ENCODE data around the gene MRPS2.
"Not testable (repeated sequence)": the region's sequence is repeated elsewhere in the genome, so short reads cannot be mapped to it uniquely, and the experiment has no call there.

Gene MRPS2

DNA sequence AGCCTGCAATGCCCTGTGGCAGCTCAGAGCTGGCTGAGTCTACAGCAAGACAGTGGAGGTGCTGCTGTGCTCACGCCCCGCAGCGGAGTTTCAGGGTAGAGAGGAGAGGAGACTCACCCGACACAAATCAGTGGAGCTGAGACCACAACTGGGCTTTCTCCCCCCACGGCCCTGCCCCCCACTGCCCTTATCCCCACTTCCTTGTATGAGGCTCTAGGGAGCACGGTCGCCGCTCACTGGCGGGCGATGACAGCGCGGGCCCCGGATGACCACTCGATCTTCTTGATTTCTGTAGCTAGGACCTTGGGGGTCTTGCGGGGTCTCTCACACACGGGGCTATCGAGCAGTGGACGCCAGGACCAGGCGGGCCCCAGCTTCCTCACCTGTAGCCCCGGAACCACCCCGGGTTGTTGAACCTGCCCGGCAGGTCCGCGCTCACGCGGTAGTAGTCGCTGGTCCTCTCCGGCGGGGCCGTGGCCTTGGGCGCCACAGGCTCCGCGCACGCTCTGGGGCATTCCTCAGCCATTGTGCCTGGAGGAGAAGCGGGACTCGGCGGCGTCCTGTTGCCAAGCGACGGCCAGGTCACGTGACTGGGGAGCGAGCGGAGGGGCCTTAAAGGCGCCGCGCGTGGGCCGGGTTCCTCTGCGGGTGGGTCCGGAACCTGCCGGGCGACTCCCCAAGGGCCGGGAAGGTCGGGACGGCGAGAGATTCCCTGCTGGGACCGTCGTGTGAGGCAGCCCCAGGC lies 984 bp upstream of the MRPS2 start:
- DNase-seq (ENCODE audit: low read depth, low spot score): peak; percentile 95

DNA sequence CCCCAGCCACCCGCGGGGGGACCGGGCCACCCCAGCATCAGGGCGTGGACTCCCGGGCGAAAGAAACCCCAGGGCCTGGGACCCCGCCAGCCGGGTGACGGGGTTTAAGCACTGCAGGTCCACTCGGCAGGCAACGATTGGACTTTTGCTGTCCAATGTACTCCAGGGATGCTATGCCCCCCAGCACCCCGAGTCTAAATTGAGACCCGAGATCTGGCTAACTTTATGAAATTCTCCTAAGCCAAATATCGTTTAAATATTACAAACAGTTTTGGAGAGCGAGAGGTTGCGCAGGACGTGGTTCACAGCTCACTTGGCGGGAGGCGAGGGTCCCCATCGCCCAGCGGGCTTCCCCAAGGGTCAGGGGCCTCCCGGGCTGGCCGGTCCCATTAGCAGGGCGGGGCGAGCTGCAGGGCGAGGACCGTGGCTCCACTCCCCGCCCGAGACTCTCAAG lies 384 bp upstream of the MRPS2 start:
- no peak for DNase-seq (ENCODE audit: low read depth, low spot score)

DNA sequence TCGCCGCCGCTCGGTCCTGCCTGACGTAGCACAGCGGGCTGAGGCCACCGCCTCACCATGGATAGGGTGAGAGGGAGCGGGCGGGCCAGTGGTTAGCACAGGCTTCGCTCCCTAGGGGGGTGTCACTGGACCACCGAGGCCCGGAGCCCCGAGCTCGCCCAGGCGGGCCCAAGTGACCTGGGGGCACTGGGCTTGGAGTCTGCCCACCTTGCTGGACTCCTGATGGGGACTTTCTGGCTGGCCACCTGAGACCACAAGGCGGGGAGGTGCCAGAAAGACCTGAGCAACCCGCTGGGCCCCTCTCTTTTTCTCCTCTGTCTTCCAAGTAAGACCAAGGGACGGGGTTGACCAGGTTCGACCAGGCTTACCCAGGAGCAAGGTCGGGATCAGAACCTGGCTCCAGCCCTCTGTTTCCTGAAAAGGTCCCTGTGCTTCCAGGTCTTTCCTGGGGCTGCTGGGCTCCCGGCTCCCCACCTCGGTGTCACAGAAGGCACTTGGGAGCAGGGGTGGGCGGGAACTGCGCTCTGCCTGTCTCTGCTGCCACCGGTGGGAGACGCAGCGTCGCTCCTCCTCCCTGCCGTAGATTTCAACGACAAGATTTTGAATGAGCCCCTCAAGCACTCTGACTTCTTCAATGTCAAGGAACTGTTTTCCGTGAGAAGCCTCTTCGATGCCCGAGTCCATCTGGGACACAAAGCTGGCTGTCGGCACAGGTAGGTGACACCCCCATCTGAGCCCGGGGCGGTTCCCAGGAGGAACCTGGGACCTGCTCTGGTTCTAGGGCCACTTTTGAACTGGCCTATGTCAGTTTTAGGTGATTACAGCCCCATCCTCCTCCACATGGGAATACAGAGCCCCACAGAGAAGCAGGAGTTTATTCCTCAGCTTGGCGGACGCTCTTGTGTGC lies 1.0 kb downstream of the MRPS2 start:
- DNase-seq (ENCODE audit: low read depth, low spot score): no peak

DNA sequence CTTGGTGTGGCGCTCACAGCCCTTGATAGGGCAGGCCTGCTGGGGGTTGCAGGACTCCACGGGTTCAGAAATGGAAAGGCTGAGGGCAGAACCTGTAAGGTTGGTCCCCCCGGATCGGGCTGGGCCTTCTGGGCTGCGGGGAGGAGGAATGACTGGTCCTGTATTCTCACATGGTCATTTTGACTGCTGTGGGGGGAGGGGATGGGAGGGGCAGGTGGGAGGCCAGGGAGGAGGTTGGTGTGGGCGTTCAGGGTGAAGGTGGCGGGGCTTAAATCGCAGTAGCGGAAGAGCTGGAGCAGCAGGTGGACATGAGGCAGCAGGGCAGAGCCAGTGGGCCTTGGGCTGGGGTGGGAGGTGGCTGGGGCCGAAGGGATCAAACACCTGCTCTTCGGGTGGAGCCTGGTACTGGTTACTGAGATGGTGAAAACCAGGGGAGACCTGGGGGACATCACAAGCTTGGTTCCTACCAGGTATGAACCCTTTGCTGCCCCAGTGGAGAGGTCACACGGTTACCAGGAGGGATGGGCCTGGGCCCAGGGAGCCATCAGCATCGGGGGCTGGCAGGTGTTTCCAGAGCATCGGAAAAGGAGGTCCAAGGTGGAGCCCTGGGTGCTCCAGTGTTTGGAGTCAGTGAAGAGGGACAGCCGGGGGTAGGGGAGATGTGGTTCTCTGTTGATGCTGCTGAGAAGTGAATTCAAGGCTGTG lies 1.8 kb downstream of the MRPS2 start:
- DNase-seq (ENCODE audit: low read depth, low spot score): no peak

DNA sequence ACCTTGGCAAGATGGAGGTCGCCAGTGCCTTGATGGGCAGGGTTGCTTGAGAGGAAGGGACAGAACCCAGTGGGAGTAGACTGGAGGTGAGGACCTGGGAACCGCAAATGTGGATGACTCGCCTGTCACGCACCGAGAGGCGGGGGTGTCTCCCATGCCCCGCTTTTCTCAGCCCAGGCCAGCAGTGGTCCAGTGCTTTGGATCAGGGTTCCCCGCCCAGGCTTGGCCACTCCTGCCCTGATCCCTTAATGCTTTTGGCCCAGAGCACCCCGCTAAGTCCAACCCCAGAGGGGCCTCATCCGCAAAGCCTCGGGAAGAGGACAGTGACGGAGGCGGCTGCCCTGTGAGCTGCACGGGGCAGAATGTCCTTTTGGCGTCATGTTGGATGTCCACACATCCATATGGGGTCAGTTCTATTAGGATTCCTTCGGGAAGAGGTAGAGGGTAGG lies 2.4 kb downstream of the MRPS2 start:
- DNase-seq (ENCODE audit: low read depth, low spot score): no peak

DNA sequence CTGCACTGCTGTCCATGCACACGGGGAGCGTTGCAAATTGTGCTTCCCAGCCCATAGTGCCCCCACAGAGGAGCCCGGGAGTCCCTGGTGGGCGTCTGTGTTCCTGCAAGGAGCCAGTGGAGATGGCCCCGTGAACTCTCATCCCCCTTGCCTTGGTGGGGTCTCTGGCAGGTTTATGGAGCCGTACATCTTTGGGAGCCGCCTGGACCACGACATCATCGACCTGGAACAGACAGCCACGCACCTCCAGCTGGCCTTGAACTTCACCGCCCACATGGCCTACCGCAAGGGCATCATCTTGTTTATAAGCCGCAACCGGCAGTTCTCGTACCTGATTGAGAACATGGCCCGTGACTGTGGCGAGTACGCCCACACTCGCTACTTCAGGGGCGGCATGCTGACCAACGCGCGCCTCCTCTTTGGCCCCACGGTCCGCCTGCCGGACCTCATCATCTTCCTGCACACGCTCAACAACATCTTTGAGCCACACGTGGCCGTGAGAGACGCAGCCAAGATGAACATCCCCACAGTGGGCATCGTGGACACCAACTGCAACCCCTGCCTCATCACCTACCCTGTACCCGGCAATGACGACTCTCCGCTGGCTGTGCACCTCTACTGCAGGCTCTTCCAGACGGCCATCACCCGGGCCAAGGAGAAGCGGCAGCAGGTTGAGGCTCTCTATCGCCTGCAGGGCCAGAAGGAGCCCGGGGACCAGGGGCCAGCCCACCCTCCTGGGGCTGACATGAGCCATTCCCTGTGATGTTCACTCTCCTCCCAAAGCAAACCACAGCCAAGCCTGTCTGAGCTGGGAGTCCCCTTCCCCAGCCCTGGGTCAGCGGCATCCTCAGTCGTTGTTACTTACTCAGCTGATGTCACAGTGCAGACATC lies 3.1 kb downstream of the MRPS2 start:
- no peak for DNase-seq (ENCODE audit: low read depth, low spot score)

DNA sequence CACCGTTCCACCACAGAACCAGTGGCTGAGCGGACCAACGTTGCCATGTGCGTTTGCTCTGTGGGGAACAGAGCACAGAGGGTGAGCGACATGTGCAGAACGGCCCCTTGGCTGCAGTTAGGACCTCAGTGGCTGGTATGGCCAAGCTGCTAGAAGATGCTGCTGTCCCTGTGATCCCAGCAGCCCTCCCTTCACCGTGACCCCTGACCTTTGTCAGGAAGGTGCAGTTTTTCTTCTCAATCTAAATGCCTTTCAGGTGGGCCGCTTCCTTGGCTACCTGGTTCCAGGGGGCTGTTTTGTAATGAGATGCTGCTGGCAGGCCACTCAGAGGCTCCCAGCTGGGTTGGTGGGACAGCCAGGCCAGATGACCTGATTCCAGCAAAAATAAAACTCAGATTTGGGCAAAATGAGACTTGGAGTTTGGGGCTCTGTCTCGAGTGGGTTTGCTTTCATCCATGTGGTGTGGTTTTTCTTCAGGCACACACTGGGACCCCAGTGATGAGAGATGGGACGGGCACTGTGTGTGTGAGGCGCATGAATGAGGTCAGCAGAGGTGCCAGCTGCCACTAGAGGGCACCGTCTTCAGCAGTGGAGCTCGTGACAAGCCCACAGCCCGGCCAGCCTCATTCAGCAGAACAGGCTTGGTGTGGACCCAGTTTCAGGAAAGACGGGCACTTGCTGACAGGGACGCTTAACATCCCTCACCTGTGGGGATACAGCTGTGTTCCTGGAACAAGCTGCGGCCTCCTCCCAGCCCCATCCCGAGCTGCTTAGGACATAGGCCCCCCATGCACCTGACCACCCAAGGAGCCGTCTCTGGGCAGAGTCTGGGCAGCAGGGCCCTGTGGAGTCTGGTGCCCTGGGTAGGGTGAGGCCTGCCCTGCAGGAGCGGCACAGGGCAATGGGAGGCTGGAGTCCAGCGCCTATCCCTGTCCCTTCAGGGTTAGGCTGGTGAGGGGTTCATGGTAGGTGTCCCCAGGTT lies 4.1 kb downstream of the MRPS2 start:
- peak; percentile 75 for DNase-seq (ENCODE audit: low read depth, low spot score)

DNA sequence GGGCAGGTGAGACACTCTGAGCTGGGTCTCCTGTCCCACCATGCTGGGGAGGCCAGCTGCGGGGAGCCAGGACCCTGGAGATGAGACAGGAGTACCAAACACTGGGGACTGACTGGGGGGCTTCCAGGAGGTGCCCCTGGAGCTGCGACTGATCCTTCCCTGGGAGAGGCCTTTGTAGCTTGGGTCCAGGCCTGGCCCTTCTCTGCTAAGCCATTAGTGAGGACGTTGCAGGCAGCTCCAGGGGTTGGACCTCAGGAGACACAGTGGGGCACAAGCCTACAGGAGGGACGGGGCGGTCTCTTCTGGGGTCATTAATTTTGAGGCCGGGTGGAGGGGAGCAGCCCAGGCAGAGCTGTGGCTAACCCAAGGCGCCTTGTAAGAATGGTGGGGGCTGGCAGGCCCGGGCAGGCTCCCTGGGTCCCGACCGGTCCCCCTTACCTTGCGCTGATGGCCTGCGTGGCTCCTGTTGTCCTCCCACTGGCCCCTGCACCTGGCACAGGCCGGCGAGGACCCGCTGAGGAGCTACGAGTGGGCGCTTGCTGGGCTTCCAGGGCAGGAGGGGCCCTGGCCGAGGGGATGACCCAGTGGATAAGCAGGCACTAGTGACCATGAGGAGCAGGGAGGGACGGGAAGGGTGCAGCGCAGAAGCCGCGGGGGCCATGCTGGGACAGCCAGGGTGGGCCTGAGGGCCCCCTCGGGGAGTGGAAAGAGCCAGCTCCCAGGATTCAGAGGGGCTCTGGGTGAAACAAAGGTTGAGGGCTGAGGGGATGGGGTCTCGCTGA lies 5.1 kb downstream of the MRPS2 start:
- no peak for DNase-seq (ENCODE audit: low read depth, low spot score)

DNA sequence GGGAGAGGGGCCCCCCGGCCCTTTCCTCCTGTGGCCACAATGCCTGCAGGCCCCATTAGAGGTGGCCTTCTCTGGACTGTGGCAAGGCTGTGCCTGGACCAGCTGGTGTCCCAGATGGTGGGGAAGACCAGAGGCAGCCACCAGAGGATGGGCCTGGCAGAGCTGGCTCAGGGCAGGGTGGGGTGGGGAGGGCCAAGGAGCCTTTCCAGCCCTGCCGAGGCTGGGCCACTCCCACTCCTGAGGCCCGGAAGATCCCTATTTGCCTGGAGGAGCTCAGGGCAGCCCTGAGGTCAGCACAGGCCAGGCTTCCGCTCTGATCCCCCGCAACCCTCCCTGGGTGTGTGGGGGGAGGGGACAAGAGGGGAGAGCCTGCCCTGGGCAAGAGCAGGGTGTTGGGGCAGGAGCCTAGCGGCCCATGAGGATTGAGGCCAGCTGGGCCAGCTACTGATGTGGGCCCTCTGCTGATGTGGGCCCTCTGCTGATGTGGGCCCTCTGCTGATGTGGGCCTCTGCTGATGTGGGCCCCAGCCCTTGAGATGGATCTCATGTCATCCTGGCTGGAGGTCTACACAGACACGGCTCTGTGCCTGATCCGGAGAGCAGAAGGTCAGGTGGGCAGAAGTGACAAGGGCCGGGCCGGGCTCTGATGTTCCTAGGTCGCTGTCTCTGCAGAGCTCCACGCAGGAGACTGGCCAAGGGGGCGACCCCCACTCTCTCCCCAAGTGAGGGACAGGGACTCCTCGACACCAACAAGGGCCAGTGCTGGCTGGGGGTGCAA lies 6.0 kb downstream of the MRPS2 start:
- DNase-seq (ENCODE audit: low read depth, low spot score): no peak

DNA sequence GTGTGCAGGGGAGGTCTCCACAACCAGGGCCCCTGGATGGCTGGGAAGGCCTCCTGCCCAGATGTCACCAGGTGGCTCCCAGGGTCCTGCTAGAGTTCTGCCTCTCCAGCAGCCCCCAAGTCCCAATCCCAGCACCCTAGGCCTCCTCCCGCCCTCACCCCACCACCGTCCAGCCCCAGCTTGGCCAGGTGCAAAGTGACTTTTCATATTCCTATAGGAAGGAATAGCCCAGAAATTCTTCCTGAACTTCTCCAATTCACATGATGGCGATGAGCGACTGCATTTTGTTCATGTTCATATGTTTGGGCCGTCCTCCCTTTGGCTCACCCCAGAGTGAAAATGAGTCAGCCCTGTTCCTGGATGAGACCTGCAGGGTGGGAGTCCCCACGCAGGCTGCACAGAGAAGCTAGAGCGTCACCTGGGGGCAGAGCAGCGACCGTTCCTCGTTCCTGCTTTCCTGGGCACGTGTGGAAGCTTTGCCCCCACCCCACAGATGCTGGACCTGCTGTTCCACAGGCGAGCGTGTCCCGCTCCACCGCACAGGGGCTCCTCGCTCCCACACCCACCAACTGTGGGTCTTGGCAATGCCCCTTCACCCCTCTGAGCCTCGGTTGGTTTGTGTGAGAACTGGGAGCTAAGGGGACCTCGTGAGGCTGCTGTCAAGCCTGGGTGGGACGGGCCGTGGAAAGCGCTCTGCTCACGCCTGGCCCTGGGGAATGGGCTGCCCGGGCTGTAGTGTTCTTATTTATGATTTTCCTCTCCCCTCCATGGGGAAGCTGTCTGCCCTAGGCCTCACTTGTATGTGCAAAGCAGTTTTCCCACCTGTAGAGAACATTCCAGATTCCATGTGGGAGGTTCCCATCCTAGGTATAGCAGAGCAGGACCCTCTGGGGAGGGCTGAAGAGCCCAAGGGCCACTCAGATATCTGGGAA lies 6.9 kb downstream of the MRPS2 start:
- DNase-seq (ENCODE audit: low read depth, low spot score): no peak

DNA sequence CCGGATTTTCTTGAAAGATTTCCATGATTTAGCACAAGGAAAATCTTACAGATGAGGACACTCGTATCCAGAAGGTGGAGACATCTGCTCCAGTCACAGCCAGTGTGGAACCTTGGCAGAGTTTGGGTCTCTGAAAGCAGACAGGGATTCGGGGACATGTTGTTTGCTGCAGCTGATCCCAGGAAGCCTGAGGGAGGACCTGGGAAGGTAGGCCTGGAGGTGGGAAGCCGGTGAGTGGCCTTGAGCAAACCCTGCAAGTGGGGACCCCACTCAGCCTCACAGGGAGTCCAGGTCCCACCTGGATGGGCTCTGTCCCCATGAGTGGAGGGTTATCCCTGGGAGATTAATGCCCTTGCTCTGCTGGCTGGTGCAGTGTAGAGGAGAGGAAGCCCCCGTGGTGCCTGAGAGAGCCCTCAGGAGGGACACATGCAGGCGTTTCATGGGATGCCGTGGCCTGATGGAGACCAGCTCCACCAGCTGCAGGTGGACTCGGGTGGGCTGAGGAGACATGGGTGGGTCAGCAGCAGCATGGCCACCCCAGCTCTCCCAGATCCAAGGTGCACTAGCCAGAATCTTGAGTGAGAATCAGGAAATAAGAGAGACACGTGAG lies 7.8 kb downstream of the MRPS2 start:
- no peak for DNase-seq (ENCODE audit: low read depth, low spot score)

DNA sequence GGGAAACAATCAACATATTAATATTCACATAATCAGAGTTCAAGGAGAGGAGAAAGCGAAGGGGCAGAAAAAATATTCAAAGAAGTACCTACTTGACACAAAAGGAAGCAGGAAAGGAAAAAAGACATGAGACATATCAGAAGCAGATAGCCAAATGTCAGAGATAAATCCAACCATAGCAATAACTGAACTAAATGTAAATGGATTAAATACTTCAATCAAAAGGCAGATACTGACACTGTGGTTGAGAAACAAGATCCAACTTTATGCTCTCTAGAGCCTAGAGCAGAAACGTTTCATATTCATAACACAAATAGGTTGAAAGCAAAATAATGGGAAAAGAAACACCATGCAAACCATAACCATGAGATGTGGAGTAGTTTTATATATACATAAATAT lies 9.0 kb downstream of the MRPS2 start:
- no peak for DNase-seq (ENCODE audit: low read depth, low spot score)

DNA sequence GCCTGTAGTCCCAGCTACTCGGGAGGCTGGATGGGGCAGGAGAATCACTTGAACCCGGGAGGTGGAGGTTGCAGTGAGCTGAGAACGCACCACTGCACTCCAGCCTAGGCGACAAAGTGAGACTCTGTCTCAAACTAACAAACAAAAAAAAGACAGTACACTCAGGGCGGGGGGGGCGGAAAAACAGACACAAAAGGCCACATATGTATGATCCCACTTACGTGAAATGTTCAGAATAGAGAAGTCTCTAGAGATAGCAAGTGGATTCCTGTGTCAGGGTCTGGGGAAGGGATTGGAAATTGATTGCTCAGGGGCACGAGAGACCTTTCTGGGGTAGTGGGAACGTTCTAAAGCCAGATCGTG lies 11.7 kb downstream of the MRPS2 start:
- no peak for DNase-seq (ENCODE audit: low read depth, low spot score)

DNA sequence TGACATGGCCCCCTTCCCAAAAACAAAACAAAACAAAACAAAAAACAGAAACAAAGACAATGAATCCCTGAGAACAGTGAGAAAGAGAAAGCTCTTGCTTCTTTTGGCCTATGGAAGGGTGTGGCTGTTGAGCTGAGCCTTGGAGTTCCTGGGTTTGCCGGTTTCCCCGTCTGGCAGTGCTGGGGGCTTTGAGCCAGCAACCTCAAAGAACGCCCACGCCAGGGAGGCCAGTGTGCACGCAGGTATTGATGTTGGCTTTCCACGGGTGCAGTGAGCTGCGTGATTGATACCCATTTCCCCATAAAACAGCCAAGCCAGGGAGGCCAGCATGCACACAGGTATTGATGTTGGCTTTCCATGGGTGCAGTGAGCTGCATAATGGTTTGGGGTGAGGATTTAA lies 12.4 kb downstream of the MRPS2 start:
- DNase-seq (ENCODE audit: low read depth, low spot score): peak; percentile 31

DNA sequence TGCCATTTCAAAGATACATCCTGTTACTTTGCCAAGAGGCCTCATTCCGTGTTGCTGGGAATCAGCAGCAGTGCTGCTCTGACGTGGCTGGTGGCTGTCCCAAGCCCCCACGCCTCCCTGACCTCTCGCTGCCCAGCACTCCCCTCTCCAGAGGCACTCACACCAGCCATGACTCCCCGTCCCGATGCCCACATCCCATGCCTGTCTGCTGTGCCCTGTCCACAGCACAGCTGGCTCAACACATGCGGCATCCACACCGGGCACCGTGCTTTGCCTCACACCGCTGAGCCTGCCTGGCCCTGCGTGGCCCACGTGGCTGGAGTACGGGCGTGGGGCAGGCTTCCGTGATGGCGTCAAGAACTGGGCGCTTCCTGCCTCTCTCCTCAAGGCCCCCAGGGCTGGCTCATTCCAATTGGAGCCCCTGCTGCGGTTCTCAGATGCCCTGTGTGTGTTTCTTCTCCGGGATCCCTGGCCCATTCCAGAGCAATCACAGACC lies 12.9 kb downstream of the MRPS2 start:
- no peak for DNase-seq (ENCODE audit: low read depth, low spot score)

DNA sequence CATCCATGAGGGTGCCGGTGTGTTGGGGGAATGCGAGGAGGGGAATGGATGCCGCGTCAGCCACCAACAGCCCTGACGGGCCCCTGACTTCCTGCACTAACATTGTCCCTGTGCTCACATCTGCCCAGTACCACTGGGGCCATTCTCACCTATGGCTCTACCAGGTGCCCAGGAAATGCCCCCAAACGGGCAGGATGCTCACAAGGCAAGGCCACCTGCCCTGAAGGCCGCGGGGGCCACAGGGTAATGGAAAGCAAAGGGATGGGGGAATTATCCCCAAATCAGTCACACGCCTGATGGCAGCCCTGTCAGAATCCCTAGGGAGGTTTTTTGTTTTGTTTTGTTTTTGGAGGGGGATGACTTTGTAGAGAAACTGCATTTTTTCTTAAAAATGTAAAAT lies 13.4 kb downstream of the MRPS2 start:
- not testable (repeated sequence) for DNase-seq (ENCODE audit: low read depth, low spot score)

Measured in astrocyte of the hippocampus (primary cell).